Activated CD4-positive, alpha-beta memory T cell treated with anti-CD3 and anti-CD28 coated beads for 36 hours (primary cell): ENCODE data around the gene GP1BA. TPM values are rescaled to one million over a fixed set of nuclear protein-coding genes. Genes with fewer than 3 reads are reported as not detected.

Source experiments
- CTCF ChIA-PET: fragments of 350-600 bp; sonication (Branson Sonifier 250); formaldehyde crosslinking; loops from one replicate; lab custom pipeline; 2021; ENCODE audit warnings: antibody characterized with exemption, inconsistent platforms; lab: Charles Lee
- POLR2A ChIA-PET: fragments of 350-600 bp; sonication (Branson Sonifier 250); formaldehyde crosslinking; loops from one replicate; lab custom pipeline; 2021; ENCODE audit warnings: antibody characterized with exemption; lab: Charles Lee
- DNase-seq: peaks from one replicate; pipeline ENCODE4 v3.0.0-alpha.2; 2020
- H3K27ac Mint-ChIP-seq: one replicate; pipeline ENCODE4 v1.8.0; 2021; ENCODE audit warnings: mixed read lengths
- H3K27me3 Mint-ChIP-seq: one replicate; pipeline ENCODE4 v1.8.0; 2021; ENCODE audit warnings: mixed read lengths
- H3K36me3 Mint-ChIP-seq: one replicate; pipeline ENCODE4 v1.8.0; 2021; ENCODE audit warnings: mixed read lengths
- H3K4me1 Mint-ChIP-seq: one replicate; pipeline ENCODE4 v1.8.0; 2021; ENCODE audit warnings: low read depth, mixed read lengths
- H3K4me3 Mint-ChIP-seq: one replicate; pipeline ENCODE4 v1.8.0; 2021; ENCODE audit warnings: mild to moderate bottlenecking, mixed read lengths
- H3K9me3 Mint-ChIP-seq: one replicate; pipeline ENCODE4 v1.8.0; 2021; ENCODE audit warnings: mixed read lengths
- intact Hi-C: fragments of 100-400 bp; cut with micrococcal nuclease; formaldehyde crosslinking; loops from one replicate; pipeline ENCODE4 v1.15.1; 2023
- microRNA-seq: library from miRNA; unstranded; fragments of <30 nt; microRNA quantifications from one replicate; pipeline ENCODE4 v1.2.0, GENCODE V29; 2022; ENCODE audit warnings: borderline number of aligned reads, borderline microRNAs expressed, borderline replicate concordance
- total RNA-seq, 2 experiments: library from RNA; stranded (reverse); gene quantifications; one replicate each; pipeline ENCODE4 v1.2.3, GENCODE V29; 2021

The GP1BA gene
- total RNA-seq, 2 experiments from 2014 or later: not detected

GRCh38 chr17:4980644-4981216 lies 48.7 kb downstream of the GP1BA start:
- intact Hi-C loops: loop anchor here (1.0 to 2.0 kb wide), 2 partner anchors 16 to 82 kb away; partner anchors contain the start of genes INCA1 and KIF1C

DNA sequence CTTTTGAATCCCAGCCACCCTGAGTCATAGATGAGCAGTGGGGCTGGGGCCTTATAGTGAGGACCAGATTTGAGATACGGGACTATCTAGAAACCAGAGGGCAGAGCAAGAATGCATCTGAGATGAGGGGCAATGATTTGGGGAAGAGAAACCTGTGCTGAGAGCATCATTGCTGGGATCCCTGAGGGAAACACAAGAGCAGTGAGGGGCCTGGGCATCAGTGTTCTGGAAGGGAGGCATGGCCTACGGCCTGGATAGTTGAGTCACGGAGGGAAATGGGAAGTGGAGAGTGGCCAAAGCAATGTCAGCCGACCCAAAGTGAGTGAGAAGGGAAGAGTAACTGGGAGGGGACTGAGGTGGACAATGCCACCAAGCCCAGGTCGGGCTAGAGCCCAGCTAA lies 50.2 kb downstream of the GP1BA start:
- Mint-ChIP-seq H3K36me3 (peaks cover 26% of the 10 kb centered on the region), H3K27me3 (no peaks in the 10 kb centered on the region), H3K4me3 (no peak overlapping the region), H3K27ac (no peak overlapping the region), H3K4me1 (peaks cover 33% of the 10 kb centered on the region), H3K9me3 (no peaks in the 10 kb centered on the region)
- intact Hi-C loops: no loop called here
- no peak for DNase-seq
- POLR2A ChIA-PET: no interaction called here
- CTCF ChIA-PET: interaction anchor here (1.2 to 1.5 kb wide), 2 partner anchors 11 to 80 kb away, joined by 3 read pairs; no protein-coding TSS in a partner anchor

More at GRCh38 chr17:4980644-4981216, 48.7 kb downstream of the GP1BA start:
- Mint-ChIP-seq H3K9me3 (no peaks in the 10 kb centered on the region), H3K27ac (peak overlapping the region; percentile 34), H3K4me1 (peaks cover 23% of the 10 kb centered on the region), H3K36me3 (peaks cover 33% of the 10 kb centered on the region), H3K4me3 (no peak overlapping the region), H3K27me3 (no peaks in the 10 kb centered on the region)
- CTCF ChIA-PET: interaction anchor here (0.6 to 5.1 kb wide), 16 partner anchors 9 to 83 kb away, joined by 3 to 57 read pairs (median 4); partner anchors contain the start of genes INCA1, KIF1C and SPAG7
- POLR2A ChIA-PET: interaction anchor here (0.5 to 1.7 kb wide), 4 partner anchors 11 to 81 kb away, joined by 3 to 10 read pairs (median 4); partner anchors contain the start of gene C17orf107
- DNase-seq: peak; percentile 40

Small RNAs within 50 kb of the gene (microRNA-seq; reads per million reads assigned to microRNA genes)
- gene MIR6864 (2.0 reads per million), gene MIR6865 (not detected)

Other genes with a start within 250 kb of the GP1BA start
- gene PELP1, start 228.1 kb upstream of the GP1BA start, total RNA-seq: 100 to 1,000 TPM in 1 of 2 experiments, 10 to 100 TPM in 1; 96.1 to 101 TPM
- gene ARRB2, start 221.6 kb upstream of the GP1BA start, total RNA-seq: 100 to 1,000 TPM; 210 to 226 TPM
- 10 to 100 TPM; 20.4 to 21.8 TPM for gene MED11, start 200.8 kb upstream of the GP1BA start, total RNA-seq
- under 1 TPM; 0.10 to 0.24 TPM for gene ZMYND15, start 192.4 kb upstream of the GP1BA start, total RNA-seq
- 1 to 10 TPM; 3.1 to 3.4 TPM for gene CXCL16, start 192.3 kb upstream of the GP1BA start, total RNA-seq
- gene TM4SF5, start 160.4 kb upstream of the GP1BA start, total RNA-seq: not detected
- not detected for gene VMO1, start 145.9 kb upstream of the GP1BA start, total RNA-seq
- gene GLTPD2, start 143.3 kb upstream of the GP1BA start, total RNA-seq: not detected
- 100 to 1,000 TPM; 165 to 177 TPM for gene PSMB6, start 136.1 kb upstream of the GP1BA start, total RNA-seq
- gene PLD2, start 125.1 kb upstream of the GP1BA start, total RNA-seq: 10 to 100 TPM; 15.8 to 19.3 TPM
- 10 to 100 TPM; 67.5 to 79.3 TPM for gene MINK1, start 98.9 kb upstream of the GP1BA start, total RNA-seq
- 1 to 10 TPM; 2.3 to 2.5 TPM for gene C17orf107, start 32.7 kb upstream of the GP1BA start, total RNA-seq
- gene CHRNE, start 29.2 kb upstream of the GP1BA start, total RNA-seq: under 1 TPM; 0.45 to 0.56 TPM
- gene SLC25A11, start 7.8 kb downstream of the GP1BA start, total RNA-seq: 10 to 100 TPM; 70.5 to 72.5 TPM
- gene RNF167, start 8.0 kb downstream of the GP1BA start, total RNA-seq: 100 to 1,000 TPM; 130 to 157 TPM
- 1,000 to 10,000 TPM; 1,907 to 1,923 TPM for gene PFN1, start 16.3 kb downstream of the GP1BA start, total RNA-seq
- gene ENO3, start 18.8 kb downstream of the GP1BA start, total RNA-seq: 10 to 100 TPM; 26.5 to 26.8 TPM
- gene SPAG7, start 35.5 kb downstream of the GP1BA start, total RNA-seq: 10 to 100 TPM; 60.6 to 65.8 TPM
- gene CAMTA2, start 55.4 kb downstream of the GP1BA start, total RNA-seq: 100 to 1,000 TPM; 101 to 109 TPM
- gene INCA1, start 65.2 kb downstream of the GP1BA start, total RNA-seq: under 1 TPM in 1 of 2 experiments, not detected in 1; 0.40 TPM
- 10 to 100 TPM; 43.9 to 48.8 TPM for gene KIF1C, start 65.7 kb downstream of the GP1BA start, total RNA-seq
- under 1 TPM; 0.31 to 0.36 TPM for gene SLC52A1, start 103.1 kb downstream of the GP1BA start, total RNA-seq
- gene ZFP3, start 146.2 kb downstream of the GP1BA start, total RNA-seq: 1 to 10 TPM; 1.8 to 1.9 TPM
- gene ZNF232, start 179.6 kb downstream of the GP1BA start, total RNA-seq: 10 to 100 TPM; 13.6 to 14.2 TPM
- under 1 TPM; 0.05 TPM for gene USP6, start 183.8 kb downstream of the GP1BA start, total RNA-seq